ENCODE data around the gene ZMYM2. TPM values are rescaled to one million over a fixed set of nuclear protein-coding genes. Genes with fewer than 3 reads are reported as not detected.
A peak's percentile ranks its signal among the peaks of the same experiment; 100 is the strongest.

Gene ZMYM2
- total and polyA plus RNA-seq, 5 experiments from 2014 or later = 8.4 to 133 (median 13.7) TPM

DNA sequence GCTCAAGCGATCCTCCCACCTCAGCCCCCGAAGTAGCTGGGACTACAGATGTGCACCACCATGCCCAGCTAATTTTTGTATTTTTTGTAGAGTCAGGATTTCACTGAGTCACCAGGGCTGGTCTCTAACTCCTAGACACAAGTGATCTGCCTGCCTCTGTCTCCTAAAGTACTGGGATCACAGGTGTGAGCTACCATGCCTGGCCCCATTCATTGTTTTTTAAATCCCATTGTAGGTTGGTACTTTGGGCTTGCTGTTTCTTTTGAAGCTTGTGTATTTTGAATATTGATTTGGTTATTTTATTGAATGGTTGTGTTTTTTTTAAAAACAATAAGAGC lies 26.7 kb downstream of the ZMYM2 start:
- Mint-ChIP-seq H3K36me3 (peaks cover 0 to 58% (median 4%) of the 10 kb centered on the region in 3 donors), H3K27ac (peak overlapping the region in 3 of 10 donors; percentile 33 to 77 (median 55)), H3K27me3 (no peaks in the 10 kb centered on the region), H3K4me3 (no peak overlapping the region), H3K4me1 (peaks cover 23 to 61% (median 55%) of the 10 kb centered on the region in 4 donors), H3K9me3 (peaks cover 0 to 2% (median 0%) of the 10 kb centered on the region in 9 donors)
- no peak for ATAC-seq
- POLR2A ChIA-PET = no interaction called here
- DNase-seq = no peak

GRCh38 chr13:19991531-19991930 lies 33.0 kb downstream of the ZMYM2 start:
- POLR2A ChIA-PET = no interaction called here
- DNase-seq (no peak), ATAC-seq (no peak)
- Mint-ChIP-seq H3K4me3 (no peak overlapping the region), H3K4me1 (peaks cover 29 to 63% (median 52%) of the 10 kb centered on the region in 4 donors), H3K27ac (peak overlapping the region in 6 of 10 donors; percentile 20 to 69 (median 34)), H3K9me3 (no peaks in the 10 kb centered on the region), H3K27me3 (no peaks in the 10 kb centered on the region), H3K36me3 (peaks cover 5 to 73% (median 16%) of the 10 kb centered on the region in 3 donors)

DNA sequence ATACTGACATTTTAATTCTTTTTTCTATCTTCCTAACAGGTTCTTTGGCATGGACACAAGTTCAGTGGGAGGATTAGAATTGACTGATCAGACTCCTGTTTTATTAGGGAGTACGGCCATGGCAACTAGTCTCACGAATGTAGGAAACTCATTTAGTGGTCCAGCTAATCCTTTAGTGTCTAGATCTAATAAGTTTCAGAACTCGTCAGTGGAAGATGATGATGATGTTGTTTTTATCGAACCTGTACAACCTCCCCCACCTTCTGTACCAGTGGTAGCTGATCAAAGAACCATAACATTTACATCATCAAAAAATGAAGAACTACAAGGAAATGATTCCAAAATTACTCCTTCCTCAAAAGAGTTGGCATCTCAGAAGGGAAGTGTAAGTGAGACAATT lies 34.5 kb downstream of the ZMYM2 start:
- Mint-ChIP-seq H3K4me1 (peaks cover 32 to 72% (median 59%) of the 10 kb centered on the region in 4 donors), H3K9me3 (no peaks in the 10 kb centered on the region), H3K36me3 (peaks cover 5 to 78% (median 16%) of the 10 kb centered on the region in 3 donors), H3K27me3 (no peaks in the 10 kb centered on the region), H3K27ac (no peak overlapping the region), H3K4me3 (no peak overlapping the region)
- ATAC-seq (no peak), DNase-seq (no peak)
- POLR2A ChIA-PET = no interaction called here

- POLR2A ChIA-PET = no interaction called here
- Mint-ChIP-seq H3K4me1 (peaks cover 29 to 66% (median 50%) of the 10 kb centered on the region in 4 donors), H3K27me3 (no peaks in the 10 kb centered on the region), H3K4me3 (no peak overlapping the region), H3K9me3 (no peaks in the 10 kb centered on the region), H3K27ac (peak overlapping the region in 4 of 10 donors; percentile 1 to 73 (median 22)), H3K36me3 (peaks cover 5 to 82% (median 12%) of the 10 kb centered on the region in 3 donors)
- ATAC-seq = no peak
- no peak for DNase-seq
Observed at GRCh38 chr13:19998960-19999359, 40.4 kb downstream of the ZMYM2 start.

DNA sequence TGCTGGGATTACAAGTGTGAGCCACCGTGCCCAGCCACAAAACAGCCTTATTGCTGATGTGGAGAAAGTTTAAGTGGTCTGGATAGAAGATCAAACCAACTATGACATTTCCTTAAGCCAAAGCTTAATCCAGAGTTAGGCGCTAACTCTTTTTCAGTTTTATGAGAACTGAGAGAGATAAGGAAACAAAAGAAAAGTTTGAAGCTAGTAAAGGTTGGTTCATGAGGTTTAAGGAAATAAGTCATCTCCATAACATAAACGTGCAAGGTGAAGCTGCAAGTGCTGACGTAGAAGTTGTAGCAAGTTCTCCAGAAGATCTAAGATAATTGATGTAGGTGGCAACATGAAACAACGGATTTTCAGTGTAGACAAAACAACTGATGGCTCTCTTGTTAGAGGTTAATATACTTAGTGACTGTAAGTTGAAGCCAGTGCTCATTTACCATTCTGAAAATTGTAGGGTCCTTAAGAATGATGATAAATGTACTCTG lies 41.6 kb downstream of the ZMYM2 start:
- Mint-ChIP-seq H3K4me3 (no peak overlapping the region), H3K4me1 (peaks cover 29 to 66% (median 50%) of the 10 kb centered on the region in 4 donors), H3K27me3 (no peaks in the 10 kb centered on the region), H3K36me3 (peaks cover 5 to 81% (median 12%) of the 10 kb centered on the region in 3 donors), H3K27ac (peak overlapping the region in 6 of 10 donors; percentile 4 to 75 (median 54)), H3K9me3 (no peaks in the 10 kb centered on the region)
- ATAC-seq = no peak
- DNase-seq = peak in 1 of 10 donors; percentile 2
- POLR2A ChIA-PET = no interaction called here

GRCh38 chr13:20001366-20002190 lies 43.1 kb downstream of the ZMYM2 start:
- H3K9me3 Mint-ChIP-seq = no peaks in the 10 kb centered on the region
- peaks cover 0 to 80% (median 8%) of the 10 kb centered on the region in 3 donors for H3K36me3 Mint-ChIP-seq
- peak overlapping the region in 3 of 10 donors; percentile 0 to 16 (median 7) for H3K4me3 Mint-ChIP-seq
- H3K27ac Mint-ChIP-seq = peak overlapping the region in 9 of 10 donors; percentile 14 to 81 (median 36)
- H3K27me3 Mint-ChIP-seq = no peaks in the 10 kb centered on the region
- ATAC-seq = no peak
- POLR2A ChIA-PET = no interaction called here
- peaks cover 24 to 57% (median 40%) of the 10 kb centered on the region in 4 donors for H3K4me1 Mint-ChIP-seq
- DNase-seq = no peak

GRCh38 chr13:20002787-20003186 lies 44.3 kb downstream of the ZMYM2 start:
- Mint-ChIP-seq H3K36me3 (peaks cover 0 to 81% (median 15%) of the 10 kb centered on the region in 3 donors), H3K9me3 (no peaks in the 10 kb centered on the region), H3K4me1 (peaks cover 19 to 45% (median 32%) of the 10 kb centered on the region in 4 donors), H3K4me3 (no peak overlapping the region), H3K27me3 (no peaks in the 10 kb centered on the region), H3K27ac (peak overlapping the region in 9 of 10 donors; percentile 11 to 79 (median 54))
- ATAC-seq (no peak), DNase-seq (no peak)
- POLR2A ChIA-PET = interaction anchor here (0.5 kb wide), 1 partner anchor 21 kb away, joined by 4 read pairs; no protein-coding TSS in a partner anchor

- no peak for DNase-seq
- H3K4me1 Mint-ChIP-seq = peaks cover 3 to 11% (median 8%) of the 10 kb centered on the region in 4 donors
- no peaks in the 10 kb centered on the region for H3K27me3 Mint-ChIP-seq
- no peaks in the 10 kb centered on the region for H3K9me3 Mint-ChIP-seq
- peaks cover 0 to 83% (median 38%) of the 10 kb centered on the region in 3 donors for H3K36me3 Mint-ChIP-seq
- H3K27ac Mint-ChIP-seq = peak overlapping the region in 2 of 10 donors; percentile 7 to 79
- POLR2A ChIA-PET = no interaction called here
- H3K4me3 Mint-ChIP-seq = no peak overlapping the region
- ATAC-seq = no peak
Observed at GRCh38 chr13:20006206-20006605, 47.7 kb downstream of the ZMYM2 start.

GRCh38 chr13:20015763-20016162 lies 57.2 kb downstream of the ZMYM2 start:
- Mint-ChIP-seq H3K4me1 (peaks cover 15 to 32% (median 23%) of the 10 kb centered on the region in 4 donors), H3K4me3 (no peak overlapping the region), H3K27ac (no peak overlapping the region), H3K27me3 (no peaks in the 10 kb centered on the region), H3K36me3 (peaks cover 52 to 94% (median 63%) of the 10 kb centered on the region in 3 donors), H3K9me3 (peaks cover 11 to 45% (median 30%) of the 10 kb centered on the region in 9 donors)
- no peak for ATAC-seq
- POLR2A ChIA-PET = no interaction called here
- DNase-seq = no peak

DNA sequence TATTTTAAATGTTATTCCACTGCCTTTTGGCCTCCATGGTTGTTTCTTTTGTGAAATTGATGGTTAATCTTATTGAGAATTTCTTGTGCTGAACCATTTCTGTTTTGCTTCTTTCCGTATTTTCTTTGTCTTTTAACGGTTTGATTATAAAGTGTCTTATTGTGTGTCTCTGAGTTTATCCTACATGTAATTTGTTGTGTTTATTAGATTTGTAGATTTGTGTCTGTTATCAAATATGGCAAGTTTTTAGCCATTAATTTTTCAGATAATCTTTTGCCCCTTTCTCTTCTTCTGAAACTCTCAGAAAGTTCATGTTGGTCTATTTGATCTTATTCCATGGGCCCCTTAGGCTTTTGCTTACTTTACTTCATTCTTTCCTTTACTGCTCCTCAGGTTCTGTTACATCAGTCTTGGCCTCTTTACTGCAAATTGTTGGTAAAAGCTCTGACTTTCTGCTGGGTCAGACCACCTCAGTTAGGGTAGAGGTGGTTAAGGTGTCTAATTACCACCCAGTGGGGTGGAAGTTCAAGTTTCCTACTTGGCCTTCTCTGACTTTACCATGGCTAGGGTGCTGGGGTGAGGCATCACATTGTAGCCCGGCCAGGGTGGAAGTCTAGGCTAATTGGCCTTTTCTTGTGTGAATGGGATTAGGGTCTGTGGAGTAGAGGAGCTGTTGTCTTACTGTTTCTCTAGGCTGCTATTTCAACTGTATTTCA lies 58.3 kb downstream of the ZMYM2 start:
- Mint-ChIP-seq H3K36me3 (peaks cover 52 to 93% (median 67%) of the 10 kb centered on the region in 3 donors), H3K9me3 (peaks cover 11 to 45% (median 30%) of the 10 kb centered on the region in 9 donors), H3K27me3 (no peaks in the 10 kb centered on the region), H3K4me3 (peak overlapping the region in 1 of 10 donors; percentile 44), H3K4me1 (peaks cover 17 to 39% (median 31%) of the 10 kb centered on the region in 4 donors), H3K27ac (peak overlapping the region in 3 of 10 donors; percentile 9 to 28 (median 14))
- ATAC-seq (no peak), DNase-seq (no peak)
- POLR2A ChIA-PET = interaction anchor here (0.6 kb wide), 1 partner anchor 42 kb away, joined by 3 read pairs; no protein-coding TSS in a partner anchor

- Mint-ChIP-seq H3K36me3 (peaks cover 51 to 93% (median 67%) of the 10 kb centered on the region in 3 donors), H3K4me1 (peaks cover 17 to 44% (median 33%) of the 10 kb centered on the region in 4 donors), H3K9me3 (peaks cover 11 to 45% (median 30%) of the 10 kb centered on the region in 9 donors), H3K27me3 (no peaks in the 10 kb centered on the region), H3K27ac (peak overlapping the region in 3 of 10 donors; percentile 1 to 39 (median 14)), H3K4me3 (no peak overlapping the region)
- ATAC-seq (no peak), DNase-seq (no peak)
- POLR2A ChIA-PET = no interaction called here
Observed at GRCh38 chr13:20017365-20017711, 58.8 kb downstream of the ZMYM2 start.

DNA sequence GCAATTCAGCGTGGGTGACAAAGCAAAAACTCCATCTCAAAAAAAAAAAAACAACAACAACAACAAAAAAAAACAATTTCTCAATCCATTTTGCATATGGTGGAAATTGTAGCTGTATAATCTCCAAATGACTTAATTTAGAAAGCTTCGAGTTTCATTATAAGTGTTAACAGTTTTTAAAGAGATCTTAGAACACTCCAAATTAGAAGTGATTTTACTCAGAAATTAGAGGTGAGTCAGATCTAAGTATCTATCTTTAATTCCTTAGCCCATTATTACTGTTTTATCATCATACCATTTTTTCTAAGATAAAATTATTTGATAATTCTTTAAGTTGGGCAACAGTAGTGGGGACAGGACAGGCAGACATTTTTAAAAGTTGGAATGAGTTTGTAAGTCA lies 60.5 kb downstream of the ZMYM2 start:
- Mint-ChIP-seq H3K9me3 (peaks cover 9 to 35% (median 27%) of the 10 kb centered on the region in 9 donors), H3K27ac (no peak overlapping the region), H3K4me3 (no peak overlapping the region), H3K27me3 (no peaks in the 10 kb centered on the region), H3K4me1 (peaks cover 16 to 33% (median 26%) of the 10 kb centered on the region in 4 donors), H3K36me3 (peaks cover 34 to 87% (median 51%) of the 10 kb centered on the region in 3 donors)
- ATAC-seq = no peak
- no peak for DNase-seq
- POLR2A ChIA-PET = no interaction called here

Measured in naive thymus-derived CD8-positive, alpha-beta T cell (primary cell).